BLaER1 (cell line): ENCODE results near the gene TRIM44.
"Not testable (repeated sequence)": the region's sequence is repeated elsewhere in the genome, so short reads cannot be mapped to it uniquely, and the experiment has no call there.

Experiments
- H3K27ac ChIP-seq: shearing (Covaris generic); formaldehyde crosslinking; 2 replicates; pipeline ENCODE4 v1.8.1; 2022
- H3K27me3 ChIP-seq: shearing (Covaris generic); formaldehyde crosslinking; 2 replicates; pipeline ENCODE4 v1.8.1; 2022
- H3K36me3 ChIP-seq: shearing (Covaris generic); formaldehyde crosslinking; 2 replicates; pipeline ENCODE4 v1.8.1; 2022
- H3K4me1 ChIP-seq: shearing (Covaris generic); formaldehyde crosslinking; 2 replicates; pipeline ENCODE4 v1.8.1; 2022
- H3K4me2 ChIP-seq: shearing (Covaris generic); formaldehyde crosslinking; 2 replicates; pipeline ENCODE4 v1.8.1; 2022
- H3K4me3 ChIP-seq: shearing (Covaris generic); formaldehyde crosslinking; 2 replicates; pipeline ENCODE4 v1.8.1; 2022
- H3K9ac ChIP-seq: shearing (Covaris generic); formaldehyde crosslinking; 2 replicates; pipeline ENCODE4 v1.8.1; 2022
- H3K9me3 ChIP-seq: shearing (Covaris generic); formaldehyde crosslinking; 2 replicates; pipeline ENCODE4 v1.8.1; 2022
- H4K20me1 ChIP-seq: shearing (Covaris generic); formaldehyde crosslinking; 2 replicates; pipeline ENCODE4 v1.8.1; 2022
- Cebpa-rat ChIP-seq: shearing (Covaris generic); IDR thresholded peaks from 2 replicates; pipeline ENCODE4 v1.8.1; 2022

Gene TRIM44

GRCh38 chr11:35742707-35743454 lies 80.3 kb downstream of the TRIM44 start:
- Histone ChIP-seq H3K9ac (no peak overlapping the region), H3K36me3 (peaks cover 61% of the 10 kb centered on the region), H3K27ac (no peak overlapping the region), H3K9me3 (no peaks in the 10 kb centered on the region), H4K20me1 (peaks cover 8% of the 10 kb centered on the region; the same call in 1 of the 2 replicates), H3K4me2 (no peak overlapping the region), H3K4me3 (no peak overlapping the region), H3K27me3 (no peaks in the 10 kb centered on the region), H3K4me1 (no peaks in the 10 kb centered on the region)
- TF ChIP-seq Cebpa-rat, result no peak

- Histone ChIP-seq H3K9ac (no peak overlapping the region), H3K36me3 (peaks cover 46% of the 10 kb centered on the region), H3K27ac (no peak overlapping the region), H3K4me1 (no peaks in the 10 kb centered on the region), H3K27me3 (no peaks in the 10 kb centered on the region), H3K4me3 (no peak overlapping the region), H3K4me2 (no peak overlapping the region), H3K9me3 (no peaks in the 10 kb centered on the region), H4K20me1 (peaks cover 11% of the 10 kb centered on the region; the same call in 1 of the 2 replicates)
- TF ChIP-seq Cebpa-rat, result no peak
These were observed 84.0 kb downstream of the TRIM44 start for GRCh38 chr11:35746356-35747153.

GRCh38 chr11:35747668-35748067 lies 85.1 kb downstream of the TRIM44 start:
- H3K27ac ChIP-seq, result no peak overlapping the region
- no peak overlapping the region for H3K4me3 ChIP-seq
- no peaks in the 10 kb centered on the region for H3K4me1 ChIP-seq
- H3K9ac ChIP-seq, result no peak overlapping the region
- H3K27me3 ChIP-seq, result no peaks in the 10 kb centered on the region
- H3K4me2 ChIP-seq, result no peak overlapping the region
- TF ChIP-seq Cebpa-rat, result no peak
- peaks cover 11% of the 10 kb centered on the region; the same call in 1 of the 2 replicates for H4K20me1 ChIP-seq
- no peaks in the 10 kb centered on the region for H3K9me3 ChIP-seq
- peaks cover 50% of the 10 kb centered on the region for H3K36me3 ChIP-seq

GRCh38 chr11:35748644-35749043 lies 86.1 kb downstream of the TRIM44 start:
- Histone ChIP-seq H3K36me3 (peaks cover 45% of the 10 kb centered on the region), H3K4me3 (no peak overlapping the region), H3K4me2 (no peak overlapping the region), H3K27ac (no peak overlapping the region), H3K9ac (no peak overlapping the region), H3K9me3 (peaks cover under 1% of the 10 kb centered on the region; the same call in 1 of the 2 replicates), H3K27me3 (no peaks in the 10 kb centered on the region), H4K20me1 (peaks cover 11% of the 10 kb centered on the region; the same call in 1 of the 2 replicates), H3K4me1 (no peaks in the 10 kb centered on the region)
- TF ChIP-seq Cebpa-rat, result no peak

- TF ChIP-seq Cebpa-rat, result no peak
- H3K4me2 ChIP-seq, result no peak overlapping the region
- H3K4me3 ChIP-seq, result no peak overlapping the region
- no peaks in the 10 kb centered on the region for H3K4me1 ChIP-seq
- H3K36me3 ChIP-seq, result peaks cover 41% of the 10 kb centered on the region
- H3K27ac ChIP-seq, result no peak overlapping the region
- H3K9me3 ChIP-seq, result peaks cover 12% of the 10 kb centered on the region
- H4K20me1 ChIP-seq, result peaks cover 11% of the 10 kb centered on the region; the same call in 1 of the 2 replicates
- no peaks in the 10 kb centered on the region for H3K27me3 ChIP-seq
- no peak overlapping the region for H3K9ac ChIP-seq
These were observed 87.7 kb downstream of the TRIM44 start for GRCh38 chr11:35750315-35750714.

- H3K4me2 ChIP-seq, result no peak overlapping the region
- peaks cover 12% of the 10 kb centered on the region for H3K9me3 ChIP-seq
- peaks cover 37% of the 10 kb centered on the region for H3K36me3 ChIP-seq
- H3K4me3 ChIP-seq, result no peak overlapping the region
- H3K27ac ChIP-seq, result no peak overlapping the region
- H3K4me1 ChIP-seq, result no peaks in the 10 kb centered on the region
- no peak for TF ChIP-seq Cebpa-rat
- H3K9ac ChIP-seq, result no peak overlapping the region
- H3K27me3 ChIP-seq, result no peaks in the 10 kb centered on the region
- H4K20me1 ChIP-seq, result peaks cover 11% of the 10 kb centered on the region; the same call in 1 of the 2 replicates
These were observed 88.5 kb downstream of the TRIM44 start for GRCh38 chr11:35750981-35751663.

- H3K9ac ChIP-seq, result no peak overlapping the region
- no peak overlapping the region for H3K27ac ChIP-seq
- no peaks in the 10 kb centered on the region for H3K27me3 ChIP-seq
- peaks cover 12% of the 10 kb centered on the region for H3K9me3 ChIP-seq
- H4K20me1 ChIP-seq, result peaks cover 11% of the 10 kb centered on the region; the same call in 1 of the 2 replicates
- H3K4me3 ChIP-seq, result no peak overlapping the region
- H3K36me3 ChIP-seq, result peaks cover 37% of the 10 kb centered on the region
- no peaks in the 10 kb centered on the region for H3K4me1 ChIP-seq
- no peak overlapping the region for H3K4me2 ChIP-seq
- TF ChIP-seq Cebpa-rat, result no peak
These were observed 89.1 kb downstream of the TRIM44 start for GRCh38 chr11:35751664-35752061.

- Histone ChIP-seq H3K9me3 (peaks cover 12% of the 10 kb centered on the region), H3K27me3 (no peaks in the 10 kb centered on the region), H3K4me2 (no peak overlapping the region), H3K36me3 (peaks cover 37% of the 10 kb centered on the region), H4K20me1 (peaks cover 10% of the 10 kb centered on the region; the same call in 1 of the 2 replicates), H3K4me1 (no peaks in the 10 kb centered on the region), H3K27ac (no peak overlapping the region), H3K4me3 (no peak overlapping the region), H3K9ac (no peak overlapping the region)
- TF ChIP-seq Cebpa-rat, result no peak
These were observed 89.5 kb downstream of the TRIM44 start for GRCh38 chr11:35752115-35752514.

- H3K27me3 ChIP-seq, H3K27ac ChIP-seq, H3K4me2 ChIP-seq, H3K4me3 ChIP-seq, H3K9ac ChIP-seq, H4K20me1 ChIP-seq, H3K4me1 ChIP-seq: not testable (repeated sequence)
- H3K36me3 ChIP-seq, result peaks cover 27% of the 10 kb centered on the region
- peaks cover 12% of the 10 kb centered on the region for H3K9me3 ChIP-seq
These were observed 91.0 kb downstream of the TRIM44 start for GRCh38 chr11:35753573-35753972.

- H3K9me3 ChIP-seq, H3K4me3 ChIP-seq, H3K4me2 ChIP-seq, H3K4me1 ChIP-seq, H3K9ac ChIP-seq, H3K27me3 ChIP-seq, H3K27ac ChIP-seq: not testable (repeated sequence)
- Histone ChIP-seq H4K20me1 (peaks cover 34% of the 10 kb centered on the region; the same call in 1 of the 2 replicates), H3K36me3 (peaks cover 38% of the 10 kb centered on the region)
These were observed 97.4 kb downstream of the TRIM44 start for GRCh38 chr11:35759951-35760350.
